Posterior vena cava (tissue), 2 donors: ENCODE data around the gene DND1. TPM values are rescaled to one million over a fixed set of nuclear protein-coding genes. Genes with fewer than 3 reads are reported as not detected.
"Not testable (repeated sequence)": the region's sequence is repeated elsewhere in the genome, so short reads cannot be mapped to it uniquely, and the experiment has no call there.

Experiments
- DNase-seq: peaks from one replicate; pipeline ENCODE4 v3.0.0-alpha.2; 2020; ENCODE audit warnings: low spot score
- intact Hi-C, 2 donors: fragments of 100-400 bp; cut with DNase I; formaldehyde crosslinking; loops; one replicate each; pipeline versions ENCODE4 v1.14.1 to v1.14.2; 2022 to 2023
- long read RNA-seq, 2 donors: library from polyadenylated mRNA; unstranded; transcript quantifications; one replicate each; pipeline ENCODE4 v2.0.0, GENCODE V29; 2020 to 2021
- total RNA-seq, 2 donors: library from RNA; stranded (reverse); fragmentation: NEBNext Ultra II Directional; extraction: Animal tissue kit (Norgen Biotek cat#: 25700); gene quantifications; one replicate each; pipeline ENCODE4 v1.2.1, GENCODE V29; 2021
- donor health status: DM: yes; HTN: yes; CAD: no.
- donor health status: DM: yes; HTN: yes; CAD: no.

DND1 gene
- total RNA-seq, result under 1 TPM; 0.52 to 0.56 TPM
- long read RNA-seq, donor 1, partial matches to known transcripts, result 0 of 1 reads
- long read RNA-seq, donor 1, other reads (novel, unspliced or antisense), result 1 of 1 reads
- long read RNA-seq, donor 2, result 0 reads

GRCh38 chr5:140673187-140673976 lies at the start of gene DND1:
Gene DND1 (minus strand): TSS chr5:140673576. CDS start chr5:140673542, 34 bp downstream.
- DNase-seq, result no peak
- intact Hi-C loops, result no loop called here

- intact Hi-C loops, DNase-seq: not testable (repeated sequence)
These were observed 48.0 kb upstream of the DND1 start for GRCh38 chr5:140721395-140721794.

- intact Hi-C loops, DNase-seq: not testable (repeated sequence)
These were observed 47.4 kb upstream of the DND1 start for GRCh38 chr5:140720738-140721137.

GRCh38 chr5:140718266-140718592 lies 44.9 kb upstream of the DND1 start:
- intact Hi-C loops, result no loop called here
- no peak for DNase-seq

GRCh38 chr5:140716238-140716637 lies 42.9 kb upstream of the DND1 start:
- intact Hi-C loops, DNase-seq: not testable (repeated sequence)

- DNase-seq, result no peak
- intact Hi-C loops, result no loop called here
These were observed 40.3 kb upstream of the DND1 start for GRCh38 chr5:140713562-140714094.

- intact Hi-C loops, result no loop called here
- no peak for DNase-seq
These were observed 38.4 kb upstream of the DND1 start for GRCh38 chr5:140711794-140712193.

- intact Hi-C loops, result no loop called here
- peak; percentile 96 for DNase-seq
These were observed 37.6 kb upstream of the DND1 start for GRCh38 chr5:140710899-140711552.

- intact Hi-C loops, result not testable (repeated sequence)
These were observed 35.4 kb upstream of the DND1 start for GRCh38 chr5:140708787-140709186.

GRCh38 chr5:140707812-140708211 lies 34.4 kb upstream of the DND1 start:
- no peak for DNase-seq
- intact Hi-C loops, result no loop called here

More at GRCh38 chr5:140708787-140709186, 35.4 kb upstream of the DND1 start:
- not testable (repeated sequence) for DNase-seq

GRCh38 chr5:140700177-140701144 lies 27.1 kb upstream of the DND1 start, which contains the start of gene ZMAT2:
Gene ZMAT2 (plus strand): TSS chr5:140700447. CDS start chr5:140700461, 14 bp downstream.
- intact Hi-C loops, result no loop called here
- DNase-seq, result peak; percentile 98

- DNase-seq, result no peak
- intact Hi-C loops, result no loop called here
These were observed 23.6 kb upstream of the DND1 start for GRCh38 chr5:140696891-140697492.

GRCh38 chr5:140694276-140694675 lies 20.9 kb upstream of the DND1 start:
- no peak for DNase-seq
- intact Hi-C loops, result no loop called here

- DNase-seq, result peak; percentile 97
- intact Hi-C loops, result no loop called here
These were observed 17.9 kb upstream of the DND1 start, which contains the start of the genes HARS1 and HARS2 for GRCh38 chr5:140690941-140691924. Gene HARS1 (minus strand): TSS chr5:140691370. CDS start chr5:140691304, 66 bp downstream. Gene HARS2 (plus strand): TSS chr5:140691455. CDS start chr5:140691649, 194 bp downstream.

GRCh38 chr5:140690376-140690932 lies 17.1 kb upstream of the DND1 start:
- intact Hi-C loops, result no loop called here
- DNase-seq, result no peak

GRCh38 chr5:140678993-140679392 lies 5.6 kb upstream of the DND1 start:
- DNase-seq, result no peak

GRCh38 chr5:140677947-140678346 lies 4.6 kb upstream of the DND1 start:
- intact Hi-C loops, result no loop called here
- DNase-seq, result no peak

More at GRCh38 chr5:140678993-140679392, 5.6 kb upstream of the DND1 start:
- intact Hi-C loops, result no loop called here
